ENCODE results near the gene SCNN1B. TPM values are rescaled to one million over a fixed set of nuclear protein-coding genes. Genes with fewer than 3 reads are reported as not detected.
A peak's percentile ranks its signal among the peaks of the same experiment; 100 is the strongest.
"Not testable (repeated sequence)": the region's sequence is repeated elsewhere in the genome, so short reads cannot be mapped to it uniquely, and the experiment has no call there.

Gene SCNN1B
- total RNA-seq, 1 donor from 2014 or later: 3.0 TPM

DNA sequence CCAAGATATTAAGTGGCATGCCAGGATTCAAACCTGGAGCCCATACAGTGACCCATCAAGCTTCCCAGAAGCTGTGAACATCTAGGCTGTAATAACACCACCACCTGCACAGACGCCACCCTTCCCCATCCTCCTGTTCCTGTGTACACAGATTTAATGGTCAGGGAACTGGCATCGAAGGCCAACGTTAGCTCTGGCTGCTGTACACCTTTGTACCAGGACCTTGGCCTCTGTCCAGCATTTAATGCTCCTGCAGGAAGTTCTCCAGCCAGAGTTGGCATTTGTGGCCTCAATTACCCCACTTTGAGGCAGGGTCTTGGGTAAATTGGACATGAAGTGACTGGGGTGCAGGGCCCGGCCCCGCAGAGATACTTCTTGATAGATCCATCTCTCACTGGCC lies 49.3 kb downstream of the SCNN1B start:
- no peak for DNase-seq (ENCODE audit: low read depth in 2 of 2)

DNA sequence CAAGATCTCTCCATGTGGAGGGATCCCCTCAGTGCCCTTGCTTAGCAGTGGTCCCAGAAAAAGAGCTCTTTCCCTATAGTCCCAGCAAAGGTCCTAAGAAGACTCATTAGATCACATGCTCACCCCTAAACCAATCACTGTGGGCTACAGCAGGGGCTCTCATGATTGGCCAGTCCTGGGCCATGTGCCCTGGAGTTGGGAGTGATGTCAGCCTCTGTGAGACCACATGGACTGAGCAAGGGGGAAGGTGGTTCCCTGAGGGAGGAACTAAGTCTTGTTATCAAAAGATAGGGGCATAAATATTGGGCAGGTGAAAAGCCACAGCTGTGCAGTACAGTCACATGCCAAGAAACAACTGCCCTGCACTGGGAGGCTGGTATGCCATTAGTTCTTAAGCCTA lies 51.3 kb downstream of the SCNN1B start:
- no peak for DNase-seq (ENCODE audit: low read depth in 2 of 2)

DNA sequence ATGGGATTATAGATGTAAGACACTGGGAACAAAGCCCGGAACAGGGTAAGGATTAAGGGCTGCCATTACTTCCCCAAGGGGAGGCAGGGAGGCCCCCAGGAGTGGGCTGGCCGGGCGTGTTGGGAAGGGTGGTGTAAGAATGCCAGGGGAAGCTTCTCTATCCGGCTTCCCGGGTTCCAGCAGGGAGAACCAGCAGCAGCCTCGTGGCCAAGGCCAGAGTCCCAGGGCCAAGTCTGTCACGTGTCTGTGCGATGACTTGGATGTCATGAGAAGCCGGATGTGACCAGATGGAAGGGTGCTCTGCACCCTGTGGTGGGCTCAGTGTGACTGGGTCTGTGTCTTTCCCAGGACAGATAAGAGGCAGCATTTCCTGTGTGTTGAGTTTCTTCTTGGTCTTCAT lies 52.1 kb downstream of the SCNN1B start:
- no peak for DNase-seq (ENCODE audit: low read depth in 2 of 2)

DNA sequence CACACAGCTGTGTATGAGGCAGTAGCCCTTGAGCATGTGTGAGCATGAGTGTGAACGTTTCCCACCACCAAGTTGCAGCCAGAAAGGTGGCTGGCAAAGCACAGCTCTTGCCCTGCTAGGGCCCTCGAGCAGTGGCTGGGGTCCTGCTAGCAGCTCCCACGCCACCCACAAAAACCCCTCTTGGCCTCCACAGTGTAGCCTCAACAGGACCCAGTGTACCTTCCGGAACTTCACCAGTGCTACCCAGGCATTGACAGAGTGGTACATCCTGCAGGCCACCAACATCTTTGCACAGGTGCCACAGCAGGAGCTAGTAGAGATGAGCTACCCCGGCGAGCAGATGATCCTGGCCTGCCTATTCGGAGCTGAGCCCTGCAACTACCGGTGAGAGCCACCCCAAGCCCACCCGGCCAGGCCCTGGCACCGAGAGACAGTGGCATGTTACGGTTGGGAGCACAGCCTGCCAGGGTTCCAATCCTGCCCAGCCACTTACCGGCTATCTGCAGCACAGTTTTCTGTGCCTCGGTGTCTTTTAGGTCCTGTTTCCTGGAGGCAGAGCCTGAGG lies 53.1 kb downstream of the SCNN1B start:
- DNase-seq (ENCODE audit: low read depth in 2 of 2): no peak

DNA sequence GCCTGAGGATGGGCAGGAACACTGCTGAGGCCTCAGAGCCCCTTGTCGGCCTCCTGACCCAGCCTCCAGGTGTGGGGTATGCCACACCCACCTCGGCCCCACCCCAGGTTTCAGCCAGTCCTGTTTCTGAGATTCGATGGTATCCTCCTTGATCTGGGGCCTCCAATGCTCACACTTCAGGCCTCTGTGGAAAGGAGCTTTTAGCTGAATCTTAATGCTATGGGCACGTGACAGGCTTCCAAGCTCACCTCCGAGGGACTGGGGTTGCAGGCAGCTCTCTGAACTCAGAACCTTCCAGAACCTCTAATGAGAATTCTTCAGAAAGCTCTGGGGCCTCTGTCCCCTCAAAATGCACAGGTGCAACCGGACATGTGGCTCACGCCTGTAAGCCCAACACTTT lies 54.8 kb downstream of the SCNN1B start:
- no peak for DNase-seq (ENCODE audit: low read depth in 2 of 2)

DNA sequence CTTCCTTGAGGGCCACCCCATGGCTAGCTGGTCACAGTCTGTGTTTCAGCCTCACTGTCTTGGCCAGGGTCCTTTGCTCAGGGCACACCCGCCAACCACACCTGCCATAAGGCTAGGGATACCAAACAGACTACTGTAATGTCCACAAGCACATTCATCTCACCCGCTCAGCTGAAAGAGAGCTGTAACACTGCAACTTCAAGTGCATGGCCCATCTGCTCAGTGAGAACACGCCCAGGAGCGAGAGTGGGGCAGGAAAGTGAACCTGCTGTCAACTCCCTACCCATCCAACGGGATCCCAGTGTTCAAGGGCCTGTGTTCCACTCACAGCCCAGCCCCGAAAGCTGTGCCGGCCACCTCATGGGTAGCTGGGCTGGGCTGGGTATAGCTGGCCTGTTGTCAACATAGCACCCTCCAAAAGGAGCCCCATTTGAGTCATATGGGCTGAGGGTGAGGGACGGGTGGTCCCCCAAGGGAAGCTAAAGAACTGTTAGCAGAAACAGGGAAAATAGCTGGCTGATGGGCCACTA lies 55.7 kb downstream of the SCNN1B start:
- no peak for DNase-seq (ENCODE audit: low read depth in 2 of 2)

DNA sequence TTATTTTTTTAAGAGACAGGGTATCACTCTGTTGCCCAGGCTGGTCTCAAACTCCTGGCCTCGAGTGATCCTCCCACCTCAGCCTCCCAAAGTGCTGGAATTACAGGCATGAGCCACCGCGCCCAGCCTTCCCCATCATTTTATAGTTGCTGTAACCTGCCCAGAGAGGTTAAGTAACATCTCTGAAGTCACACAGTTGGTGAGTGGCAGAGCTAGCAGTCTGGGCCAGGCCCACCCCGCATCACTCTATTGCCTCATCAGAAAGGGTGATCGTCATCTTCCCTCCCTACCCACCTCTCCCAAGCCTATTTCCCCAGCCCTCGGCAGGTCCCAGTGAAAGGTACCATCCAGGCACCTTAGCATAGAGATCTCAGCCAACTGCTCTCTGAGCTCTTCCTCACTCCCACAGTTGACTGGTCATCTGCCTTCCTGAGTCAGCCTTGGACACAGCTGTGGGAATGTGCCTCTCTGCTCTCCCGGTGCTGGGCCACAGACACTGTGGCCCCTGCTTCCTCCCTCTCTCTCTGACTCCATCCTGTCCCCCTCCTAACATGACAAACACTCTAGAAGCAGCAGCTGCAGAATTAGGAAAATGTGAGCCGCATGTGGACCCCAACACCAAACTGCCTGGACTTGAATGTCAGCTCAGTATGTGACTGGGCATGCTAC lies 57.1 kb downstream of the SCNN1B start:
- DNase-seq (ENCODE audit: low read depth in 2 of 2): peak; percentile 95 to 97

DNA sequence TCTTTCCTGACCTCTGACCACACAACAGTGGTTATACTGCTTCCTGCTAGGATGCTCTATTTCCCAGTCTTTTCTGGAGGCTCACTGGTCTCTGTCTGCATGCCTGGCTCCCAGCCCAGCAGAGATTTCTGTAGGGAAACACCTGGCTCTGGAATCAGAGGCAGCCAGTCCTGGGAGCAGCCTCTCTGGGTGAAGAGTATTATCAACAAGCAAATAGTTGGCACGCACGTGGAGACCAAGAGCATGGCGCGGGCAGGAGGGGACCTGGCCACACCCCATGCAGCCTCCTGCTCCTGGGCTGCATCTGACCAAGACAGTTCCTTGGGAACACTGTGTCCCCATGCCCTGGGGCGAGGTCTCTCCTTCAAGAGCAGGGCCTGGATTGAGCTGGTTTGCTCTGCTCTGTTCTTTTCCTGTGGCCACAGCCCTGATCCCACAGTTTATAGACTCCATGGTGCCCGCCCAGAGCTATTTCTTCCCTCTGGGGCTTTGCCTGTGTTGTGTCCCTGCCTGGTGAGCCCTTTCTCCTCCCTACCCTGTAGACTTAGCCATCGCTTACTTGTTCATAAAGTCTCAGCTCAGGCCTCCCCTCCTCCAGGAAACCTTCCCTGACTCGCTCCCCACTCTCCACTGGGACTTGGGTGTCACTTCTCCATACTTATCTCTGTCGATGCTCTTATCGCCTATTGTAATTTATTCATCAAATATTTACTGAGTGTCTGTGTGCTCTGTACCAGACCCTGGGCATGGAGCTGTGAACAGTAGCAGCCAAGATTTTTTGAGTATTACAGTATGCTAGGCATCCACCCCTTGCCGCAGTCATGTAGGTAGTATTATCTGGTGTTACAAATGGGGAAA lies 60.6 kb downstream of the SCNN1B start:
- peak; percentile 97 to 98 for DNase-seq (ENCODE audit: low read depth in 2 of 2)

DNA sequence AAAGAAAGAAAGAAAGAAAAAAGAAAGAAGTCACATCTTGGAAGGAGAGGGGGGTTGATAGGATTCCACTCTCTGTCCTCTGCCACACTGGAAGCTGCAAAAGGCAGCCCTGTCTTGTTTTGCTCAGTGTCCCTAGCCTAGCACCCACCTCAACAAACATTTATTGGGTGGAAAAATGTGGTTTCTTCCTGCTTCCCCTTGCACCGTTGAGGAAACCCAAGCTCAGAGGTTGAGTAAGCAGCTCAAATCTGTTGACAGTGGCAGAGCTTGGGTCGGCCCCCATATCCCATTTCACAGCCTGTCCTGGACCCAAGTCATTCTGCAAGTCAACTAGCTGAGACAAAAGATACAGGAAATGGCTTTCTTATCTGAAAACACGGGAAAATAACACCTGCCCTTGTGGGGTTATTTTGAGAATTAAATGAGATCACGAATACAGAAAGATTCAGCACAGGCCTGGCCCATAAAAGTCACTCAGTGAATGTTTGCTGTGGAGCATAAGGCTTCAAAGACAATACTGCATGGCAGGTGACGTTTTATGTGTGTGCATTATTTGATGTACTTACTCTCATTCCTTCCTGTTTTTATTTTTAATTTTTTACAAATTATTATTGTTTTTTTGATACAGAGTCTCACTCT lies 63.6 kb downstream of the SCNN1B start:
- DNase-seq (ENCODE audit: low read depth in 2 of 2): peak; percentile 91 to 98

DNA sequence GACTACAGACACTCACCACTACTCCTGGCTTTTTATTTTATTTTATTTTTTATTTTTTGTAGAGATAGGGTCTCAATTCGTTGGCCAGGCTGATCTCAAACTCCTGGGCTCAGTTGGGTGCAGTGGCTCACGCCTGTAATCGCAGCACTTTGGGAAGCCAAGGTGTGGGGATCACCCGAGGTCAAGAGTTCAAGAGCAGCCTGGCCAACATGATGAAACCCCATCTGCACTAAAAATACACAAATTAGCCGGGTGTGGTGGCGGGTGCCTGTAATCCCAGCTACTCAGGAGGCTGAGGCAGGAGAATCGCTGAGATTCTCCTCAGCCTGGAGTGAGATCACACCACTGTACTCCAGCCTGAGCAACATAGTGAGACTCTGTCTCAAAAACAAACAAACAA lies 64.2 kb downstream of the SCNN1B start:
- DNase-seq (ENCODE audit: low read depth in 2 of 2): not testable (repeated sequence)

DNA sequence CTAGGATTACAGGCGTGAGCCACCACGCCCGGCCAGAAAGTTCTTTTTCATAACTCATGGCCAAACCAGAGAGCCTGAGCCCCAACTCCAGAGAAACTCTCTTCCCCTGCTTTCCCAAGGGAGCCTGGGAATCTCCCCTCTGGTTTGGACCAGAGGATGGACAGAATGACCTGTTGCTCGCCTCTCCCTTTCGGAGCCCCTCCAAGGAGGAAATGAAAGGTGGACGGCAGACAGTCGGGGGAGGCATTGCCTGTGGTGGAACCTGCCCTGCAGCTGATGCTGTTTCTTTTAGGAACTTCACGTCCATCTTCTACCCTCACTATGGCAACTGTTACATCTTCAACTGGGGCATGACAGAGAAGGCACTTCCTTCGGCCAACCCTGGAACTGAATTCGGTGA lies 65.5 kb downstream of the SCNN1B start:
- DNase-seq (ENCODE audit: low read depth in 2 of 2): no peak

DNA sequence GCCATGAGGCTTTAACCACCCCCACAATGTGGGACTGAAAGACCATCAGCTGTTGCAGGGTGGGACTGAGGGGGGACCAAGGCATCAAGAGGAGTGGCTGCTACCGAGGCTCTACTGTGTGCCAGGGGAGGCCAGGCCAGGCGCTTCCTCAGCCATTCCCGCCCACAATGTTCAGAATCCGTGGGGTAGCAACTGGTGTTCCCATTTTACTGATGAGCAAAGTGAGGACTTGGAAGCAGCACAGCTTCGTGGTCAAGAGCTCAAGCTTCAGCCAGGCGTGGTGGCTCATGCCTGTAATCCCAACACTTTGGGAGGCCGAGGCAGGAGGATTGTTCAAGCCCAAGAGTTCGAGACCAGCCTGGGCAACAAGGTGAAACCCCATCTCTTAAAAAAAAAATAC lies 65.9 kb downstream of the SCNN1B start:
- DNase-seq (ENCODE audit: low read depth in 2 of 2): no peak

DNA sequence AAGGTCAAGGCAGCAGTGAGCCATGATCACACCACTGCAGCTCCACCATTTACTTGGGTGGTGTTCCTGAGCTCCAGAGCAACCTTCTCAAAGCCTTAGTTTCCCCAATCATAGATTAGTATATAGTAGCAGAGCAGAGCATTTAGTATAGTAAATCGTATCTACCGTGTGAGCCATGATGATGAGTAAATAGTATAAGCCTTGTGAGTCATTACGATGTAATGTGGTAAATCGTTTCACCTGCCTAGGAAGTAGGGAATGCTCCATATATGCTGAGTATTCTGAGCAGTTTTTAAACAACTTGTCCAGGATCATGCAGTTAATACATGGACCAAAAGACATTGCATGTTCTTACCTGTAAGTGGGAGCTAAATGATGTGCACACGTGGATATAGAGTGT lies 66.4 kb downstream of the SCNN1B start:
- peak in 1 of 2 donors; percentile 44 for DNase-seq (ENCODE audit: low read depth in 2 of 2)

DNA sequence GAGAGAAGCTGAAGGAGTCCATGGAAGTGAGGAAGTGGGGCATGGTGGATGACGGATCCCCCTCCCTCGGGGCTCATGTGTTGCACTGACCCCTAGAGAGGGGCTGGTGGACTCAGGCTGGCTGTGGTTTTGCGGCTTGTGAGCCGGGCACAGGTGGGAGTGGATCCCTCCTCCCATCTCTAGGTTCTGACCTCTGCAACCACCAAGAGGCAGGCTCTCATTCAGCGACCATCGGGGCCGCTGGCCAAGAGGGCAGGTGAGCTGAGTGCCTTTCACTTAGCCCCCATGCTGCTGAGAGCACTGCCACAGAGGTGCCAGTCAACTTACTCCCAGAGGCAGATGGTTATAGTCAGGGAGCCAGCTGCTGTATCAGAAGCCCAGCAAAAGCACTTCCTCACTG lies 67.3 kb downstream of the SCNN1B start:
- DNase-seq (ENCODE audit: low read depth in 2 of 2): no peak

DNA sequence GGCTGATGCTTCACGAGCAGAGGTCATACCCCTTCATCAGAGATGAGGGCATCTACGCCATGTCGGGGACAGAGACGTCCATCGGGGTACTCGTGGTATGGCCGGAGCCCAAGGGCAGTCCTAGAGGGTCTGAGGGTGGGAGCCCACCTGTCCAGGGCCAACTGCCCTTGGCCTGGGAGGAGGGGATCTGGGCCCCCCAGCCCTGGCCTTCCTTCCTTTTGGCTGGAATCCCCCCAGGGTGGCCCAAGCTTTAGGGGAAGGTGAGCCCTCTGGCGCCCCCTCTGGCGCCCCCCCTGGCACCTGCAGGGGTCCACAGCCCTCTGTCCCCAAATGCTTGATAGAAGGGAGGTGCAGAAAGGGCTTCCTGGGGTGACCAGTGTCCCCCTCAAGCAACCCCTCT lies 69.3 kb downstream of the SCNN1B start:
- no peak for DNase-seq (ENCODE audit: low read depth in 2 of 2)

DNA sequence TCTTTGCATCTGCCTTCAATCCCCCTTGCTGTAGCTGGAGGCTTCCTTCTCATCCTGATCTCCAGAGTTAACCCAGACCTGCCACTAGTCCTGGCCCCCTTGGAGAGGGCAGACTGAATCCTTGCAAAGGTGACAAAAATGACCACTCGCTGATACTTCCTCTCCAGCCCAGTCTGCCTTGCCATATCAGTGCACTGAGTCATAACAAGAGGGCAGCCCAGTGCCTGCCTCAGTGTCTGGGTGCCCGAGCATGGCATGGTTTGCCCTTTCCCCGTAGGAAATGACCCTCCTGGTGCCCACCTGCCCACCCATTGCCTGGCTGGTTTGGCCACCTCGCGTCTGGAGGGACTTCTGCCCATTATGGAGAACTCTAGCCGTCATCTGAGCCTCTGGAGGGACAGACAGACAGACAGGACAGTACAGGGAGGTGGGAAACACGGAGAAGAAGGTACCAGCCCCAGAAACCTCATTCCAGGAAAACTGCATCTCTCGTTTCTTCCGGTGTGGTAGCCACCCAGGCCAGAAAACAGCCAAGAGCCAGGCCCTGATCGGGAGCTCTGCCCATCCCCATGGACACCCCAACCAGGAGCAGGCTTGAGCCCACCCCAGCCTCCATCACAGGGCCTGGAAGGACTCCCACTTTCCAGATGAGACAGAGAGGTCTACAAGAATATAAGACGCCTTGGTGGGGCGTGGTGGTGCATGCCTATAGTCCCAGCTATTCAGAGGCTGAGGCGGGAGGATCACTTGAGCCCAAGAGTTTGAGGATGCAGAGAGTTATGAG lies 71.5 kb downstream of the SCNN1B start:
- DNase-seq (ENCODE audit: low read depth in 2 of 2): no peak

DNA sequence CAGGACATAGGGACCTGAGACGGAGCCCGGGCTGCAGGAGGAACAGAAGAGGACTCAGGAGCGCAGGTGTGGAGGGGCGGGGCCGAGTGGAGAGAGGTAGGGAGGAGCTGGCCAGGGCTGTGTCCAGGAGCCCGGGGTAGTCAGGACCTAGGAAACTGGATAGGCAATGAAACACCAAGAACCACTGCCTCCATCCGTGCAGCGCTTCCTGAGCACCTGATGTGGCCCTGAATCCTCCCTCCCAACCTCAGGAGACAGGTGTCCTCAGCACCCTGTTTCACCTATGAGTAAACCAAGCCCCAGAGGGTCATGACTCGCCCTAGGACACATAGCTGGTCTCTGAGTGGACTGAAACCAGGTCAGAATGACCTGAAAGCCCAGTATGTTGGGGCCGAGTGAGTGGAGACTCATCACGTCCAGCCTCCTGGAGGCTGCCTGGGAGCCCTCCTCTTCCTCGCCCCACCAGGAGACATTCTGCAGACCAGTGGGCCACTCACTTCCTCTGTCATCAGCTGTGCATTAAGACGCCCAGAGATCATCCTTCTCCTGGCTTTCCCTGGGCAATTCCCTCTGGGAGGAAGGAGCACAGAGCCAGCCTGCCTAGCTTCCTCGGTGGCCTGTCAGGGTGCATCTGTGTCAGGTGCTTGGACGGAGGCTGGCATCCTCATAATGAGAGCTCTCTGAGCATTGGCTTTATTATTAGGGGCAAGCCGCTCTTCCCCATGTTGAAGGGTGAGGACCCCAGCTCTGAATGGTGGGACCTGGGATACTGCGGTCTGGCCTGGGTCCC lies 72.8 kb downstream of the SCNN1B start:
- no peak for DNase-seq (ENCODE audit: low read depth in 2 of 2)

DNA sequence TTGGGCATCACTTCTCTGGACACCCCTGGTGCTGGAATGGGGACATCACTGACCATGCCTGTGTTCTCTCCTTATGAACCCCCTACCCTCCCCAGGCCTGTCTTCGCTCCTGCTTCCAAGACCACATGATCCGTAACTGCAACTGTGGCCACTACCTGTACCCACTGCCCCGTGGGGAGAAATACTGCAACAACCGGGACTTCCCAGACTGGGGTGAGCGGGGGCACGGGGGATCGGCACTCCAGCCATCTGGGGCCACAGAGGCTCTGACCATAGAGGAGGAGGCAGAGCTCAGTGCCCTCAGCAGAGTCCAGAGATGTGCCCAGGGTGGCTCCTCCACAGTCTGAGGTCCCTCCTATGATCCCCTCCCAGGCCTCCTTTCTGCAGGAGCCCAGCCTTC lies 73.5 kb downstream of the SCNN1B start:
- DNase-seq (ENCODE audit: low read depth in 2 of 2): no peak

DNA sequence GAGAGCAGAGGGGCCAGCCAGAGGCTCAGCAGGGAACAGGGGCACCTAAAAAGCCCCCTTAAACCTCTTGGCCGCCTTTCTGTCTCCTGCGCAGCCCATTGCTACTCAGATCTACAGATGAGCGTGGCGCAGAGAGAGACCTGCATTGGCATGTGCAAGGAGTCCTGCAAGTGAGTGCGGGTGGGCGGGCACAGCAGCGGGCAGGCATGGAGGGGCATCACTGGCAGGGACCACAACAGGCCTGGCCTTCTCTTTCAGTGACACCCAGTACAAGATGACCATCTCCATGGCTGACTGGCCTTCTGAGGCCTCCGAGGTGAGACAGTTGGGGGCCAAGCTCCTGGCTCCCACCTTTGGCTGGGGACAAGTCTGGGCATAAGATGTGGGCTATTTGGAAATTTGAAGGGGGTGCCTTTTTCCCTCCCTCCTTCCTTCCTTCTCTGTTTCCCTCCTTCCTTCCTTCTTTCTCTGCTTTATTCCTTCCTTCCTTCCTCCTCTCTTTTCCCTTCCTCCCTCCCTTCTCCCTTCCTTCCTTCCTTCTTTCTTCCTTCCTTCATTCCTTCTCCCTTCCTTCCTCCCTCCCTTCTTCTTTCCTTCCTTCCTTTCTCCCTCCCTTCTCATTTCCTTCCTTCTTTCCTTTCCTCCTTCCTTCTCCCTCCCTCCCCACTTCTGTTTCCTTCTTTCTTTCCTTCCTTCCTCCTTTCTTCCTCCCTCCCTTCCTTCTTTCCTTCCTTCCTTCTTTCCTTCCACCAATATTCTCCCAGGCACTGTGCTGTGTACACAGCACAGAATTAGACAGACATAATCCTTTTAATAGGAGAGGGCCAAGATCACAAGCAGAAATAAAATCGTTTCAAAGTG lies 75.2 kb downstream of the SCNN1B start:
- DNase-seq (ENCODE audit: low read depth in 2 of 2): no peak

Measured in dermis microvascular lymphatic vessel endothelial cell (primary cell).